Thymus (tissue), 11 donors: ENCODE data around the gene CTCFL. TPM values are rescaled to one million over a fixed set of nuclear protein-coding genes. Genes with fewer than 3 reads are reported as not detected.

Experiments used
- DNase-seq, 9 donors: peaks; one replicate each; pipeline ENCODE4 v3.0.0-alpha.2; 2013; ENCODE audit warnings: low spot score in 9 of 9, low read depth in 6 of 9, missing footprints in 1 of 9
- H3K27ac ChIP-seq, 2 donors: one replicate each; pipeline ENCODE4 v1.5.1; 2013; ENCODE audit warnings: control low read depth in 1 of 2, low read depth in 1 of 2, low read length in 1 of 2, mild to moderate bottlenecking in 1 of 2, moderate library complexity in 1 of 2
- H3K27me3 ChIP-seq, 2 donors: one replicate each; pipeline ENCODE4 v1.5.1; 2013; ENCODE audit warnings: low read length in 1 of 2; ENCODE audit not compliant: control insufficient read depth in 2 of 2, insufficient read depth in 1 of 2
- H3K36me3 ChIP-seq, 2 donors: one replicate each; pipeline ENCODE4 v1.5.1; 2013; ENCODE audit warnings: low read length in 1 of 2, mild to moderate bottlenecking in 1 of 2, moderate library complexity in 1 of 2; ENCODE audit not compliant: control insufficient read depth in 2 of 2, insufficient read depth in 2 of 2
- H3K4me1 ChIP-seq, 2 donors: one replicate each; pipeline ENCODE4 v1.5.1; 2013; ENCODE audit warnings: low read length in 2 of 2; ENCODE audit not compliant: control insufficient read depth in 2 of 2, insufficient read depth in 2 of 2
- H3K4me3 ChIP-seq, 2 donors: one replicate each; pipeline ENCODE4 v1.5.1; 2013; ENCODE audit warnings: low read length in 2 of 2, control low read depth in 1 of 2, mild to moderate bottlenecking in 1 of 2
- H3K9me3 ChIP-seq, 2 donors: one replicate each; pipeline ENCODE4 v1.5.1; 2013; ENCODE audit warnings: low read length in 1 of 2, mild to moderate bottlenecking in 1 of 2; ENCODE audit not compliant: control insufficient read depth in 2 of 2, insufficient read depth in 1 of 2
- WGBS: extraction: QIAGEN DNeasy Blood & Tissue Kit; methylation state at CpG from one replicate; pipeline ENCODE4 v1.1.7; 2013; 5-methylcytosine and 5-hydroxymethylcytosine counted together
- polyA plus RNA-seq: library from polyadenylated mRNA; stranded (reverse); fragments of 200-250 nt; gene quantifications from one replicate; pipeline ENCODE4 v1.2.3, GENCODE V29; 2013
- total RNA-seq: library from RNA; stranded (reverse); fragments of 120-200 nt; gene quantifications from one replicate; pipeline ENCODE4 v1.2.4, GENCODE V29; 2013
- donor health status: healthy.

The CTCFL gene
- total and polyA plus RNA-seq, 2 donors = 0.05 to 0.07 TPM

DNA sequence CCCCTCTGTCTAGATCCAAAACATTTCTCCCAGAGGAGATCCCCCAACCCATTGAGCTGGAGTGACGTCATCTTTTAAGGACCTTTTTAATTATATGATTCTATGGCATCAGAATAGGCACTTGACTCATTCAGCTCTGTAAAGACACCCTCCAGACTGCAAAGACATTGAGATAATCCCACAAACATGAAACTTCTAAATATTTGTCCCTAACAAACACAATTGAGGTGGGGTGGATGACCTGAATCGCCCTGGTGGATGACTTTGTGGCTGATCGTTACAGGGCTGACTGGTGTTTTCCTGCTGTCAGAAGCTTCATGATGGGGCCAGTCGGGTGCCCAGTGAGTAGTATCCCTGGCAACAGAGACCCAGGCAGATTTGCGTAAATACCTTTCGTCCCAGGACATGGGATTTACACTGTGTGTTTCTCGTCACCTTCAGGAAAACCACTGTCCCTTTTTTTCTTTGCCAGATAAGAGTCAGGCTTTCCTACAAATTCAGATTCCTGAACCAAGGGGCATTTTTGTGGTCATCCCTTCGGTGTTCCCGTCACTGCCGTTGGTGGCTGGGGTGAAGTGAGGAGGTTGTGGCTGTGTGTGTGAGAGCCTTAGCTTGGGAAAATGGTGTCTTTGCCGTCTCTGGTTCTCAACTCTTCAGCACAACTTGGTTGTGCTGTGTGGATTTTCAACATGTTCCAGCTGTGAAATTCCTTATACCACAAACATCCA lies 30.7 kb upstream of the CTCFL start:
- 75% methylated on average over 11 of the region's 11 CpGs for WGBS
- no peak for DNase-seq
- Histone ChIP-seq H3K27me3 (peaks cover 0 to 3% of the 10 kb centered on the region in 2 donors), H3K4me3 (no peak overlapping the region), H3K9me3 (no peaks in the 10 kb centered on the region), H3K27ac (no peak overlapping the region), H3K36me3 (no peaks in the 10 kb centered on the region), H3K4me1 (no peaks in the 10 kb centered on the region)

DNA sequence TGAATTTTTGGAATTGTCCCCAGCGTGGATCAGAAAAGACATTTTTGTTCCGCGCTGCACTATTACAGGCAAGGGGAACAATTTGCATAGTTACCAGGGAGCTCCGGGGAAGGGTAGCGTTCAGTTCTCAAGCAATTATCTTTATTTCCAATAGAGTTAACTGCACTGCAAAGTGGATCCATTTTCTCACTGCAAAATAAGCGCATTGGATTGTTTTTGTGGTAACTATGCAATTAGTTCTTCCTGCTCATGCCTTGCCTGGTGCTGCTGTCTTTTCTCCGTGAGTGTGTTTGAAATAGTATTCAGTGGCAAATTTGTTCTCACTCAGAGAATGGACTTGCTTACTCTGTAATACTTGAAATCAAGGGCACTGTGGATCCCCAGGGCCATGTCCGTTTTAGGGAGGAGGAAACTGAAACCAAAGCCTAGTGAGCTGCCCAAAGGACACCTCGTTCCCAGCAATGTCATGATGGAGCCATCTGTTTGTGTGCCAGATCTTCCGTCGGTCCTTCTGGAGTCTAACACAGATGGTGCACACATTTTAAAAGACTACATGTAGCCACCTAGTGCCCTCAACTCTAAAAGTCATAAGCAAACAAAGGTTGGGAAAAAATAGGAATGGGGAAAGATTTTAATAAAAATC lies 28.6 kb upstream of the CTCFL start:
- Histone ChIP-seq H3K27ac (no peak overlapping the region), H3K4me1 (no peaks in the 10 kb centered on the region), H3K4me3 (no peak overlapping the region), H3K27me3 (peaks cover 0 to 3% of the 10 kb centered on the region in 2 donors), H3K9me3 (no peaks in the 10 kb centered on the region), H3K36me3 (no peaks in the 10 kb centered on the region)
- WGBS = 93% methylated on average over 11 of the region's 11 CpGs
- DNase-seq = no peak

DNA sequence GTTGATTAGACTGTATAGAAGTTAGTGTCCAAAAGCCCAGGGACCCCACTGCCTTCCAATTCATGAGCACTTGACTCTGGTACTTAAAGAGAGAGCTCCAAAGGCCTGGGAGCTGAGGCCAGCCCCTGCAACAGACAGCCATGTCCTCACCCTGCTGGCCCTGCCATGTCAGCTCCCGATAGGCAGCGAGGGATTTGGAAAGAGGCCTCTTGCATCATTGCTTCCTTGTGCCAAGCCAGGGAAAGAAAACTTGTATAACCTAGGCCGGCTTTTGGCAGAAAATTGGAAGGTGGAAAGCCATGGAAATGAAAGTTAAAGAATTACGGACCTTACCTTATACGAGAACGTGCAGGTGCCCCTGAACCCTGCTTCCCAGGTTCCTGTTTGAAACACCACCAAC lies 27.5 kb upstream of the CTCFL start:
- H3K4me1 ChIP-seq = no peaks in the 10 kb centered on the region
- WGBS = 99% methylated on average over 6 of the region's 6 CpGs

DNA sequence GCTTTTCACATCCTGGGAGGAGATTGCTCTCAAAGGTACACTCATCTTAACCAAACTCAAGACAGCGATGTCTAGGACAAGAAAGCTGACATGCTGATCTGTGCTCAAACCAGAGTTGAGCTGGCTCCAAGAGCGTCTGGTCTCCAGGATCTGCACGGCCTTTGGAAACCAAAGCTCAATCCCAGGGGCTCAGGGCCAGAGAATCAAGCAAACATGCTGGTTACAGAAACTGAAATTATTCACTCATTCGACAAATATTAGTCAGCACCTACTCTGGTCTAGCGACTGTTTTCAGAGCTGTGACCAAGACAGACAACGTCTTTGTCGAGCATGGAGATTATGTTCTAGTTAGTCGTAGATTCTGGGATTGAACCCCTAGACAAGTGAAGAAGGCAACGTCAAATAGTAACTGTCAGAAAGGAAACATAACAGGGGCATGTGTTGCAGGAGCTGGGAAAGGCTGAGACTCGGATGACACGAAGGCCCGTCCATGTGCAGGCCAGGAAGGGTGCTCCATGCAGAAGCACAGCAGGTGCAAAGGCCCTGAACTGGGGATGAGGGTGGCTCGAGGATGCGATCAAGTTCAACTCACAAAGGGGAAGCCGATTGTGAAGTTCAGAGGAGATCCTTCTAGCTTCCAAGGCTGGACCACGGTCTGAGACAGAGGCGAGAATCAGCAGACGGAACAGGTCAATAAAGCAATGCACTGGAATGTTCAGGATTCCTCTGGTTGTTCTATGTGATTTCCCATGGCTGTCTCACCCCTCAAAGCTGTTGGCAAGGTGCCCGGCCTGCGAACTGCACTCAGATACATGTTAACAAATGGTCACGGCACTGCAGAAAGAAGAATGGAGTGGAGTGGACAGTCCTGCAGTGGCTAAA lies 23.5 kb upstream of the CTCFL start:
- H3K27ac ChIP-seq = peak overlapping the region; percentile 2 to 15
- 92% methylated on average over 21 of the region's 21 CpGs for WGBS
- DNase-seq = no peak

More for the DNA sequence above, 27.5 kb upstream of the CTCFL start:
- Histone ChIP-seq H3K9me3 (no peaks in the 10 kb centered on the region), H3K4me3 (no peak overlapping the region), H3K36me3 (no peaks in the 10 kb centered on the region), H3K27ac (no peak overlapping the region), H3K27me3 (peaks cover 0 to under 1% of the 10 kb centered on the region in 2 donors)
- no peak for DNase-seq

DNA sequence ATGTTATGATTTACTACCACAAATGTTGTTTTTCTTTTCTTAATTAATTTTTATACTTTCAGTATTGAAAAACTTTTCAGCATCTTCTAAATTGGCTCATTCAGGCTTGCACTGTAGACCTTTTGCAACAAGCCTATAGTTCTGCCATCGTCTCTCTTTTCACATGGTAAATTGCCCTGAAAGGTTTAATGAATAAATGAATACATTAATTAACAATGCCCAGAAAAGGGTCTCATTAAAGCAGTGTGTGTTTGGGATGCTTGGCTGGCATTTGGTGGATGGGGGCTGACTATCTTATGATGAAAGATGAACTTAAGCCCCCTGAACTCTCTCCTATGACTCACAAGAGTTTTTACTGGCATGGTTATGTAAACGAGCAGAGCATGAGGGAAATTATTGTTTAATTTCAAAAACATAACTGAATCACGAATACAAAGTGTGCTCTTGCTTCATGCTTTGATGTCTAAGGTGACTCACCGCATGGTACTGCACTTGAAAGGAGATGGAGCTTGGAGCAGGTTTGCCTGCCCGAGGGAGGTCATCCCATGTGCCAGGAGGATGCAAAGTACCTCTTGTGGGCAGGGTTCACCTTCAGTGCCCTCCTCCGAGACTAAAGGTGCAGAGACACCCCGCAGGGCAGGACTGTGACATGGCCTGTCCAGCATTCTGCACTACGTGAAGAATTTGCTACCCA lies 22.2 kb upstream of the CTCFL start:
- Histone ChIP-seq H3K4me1 (no peaks in the 10 kb centered on the region), H3K27ac (no peak overlapping the region)
- WGBS = 91% methylated on average over 8 of the region's 8 CpGs

More for the DNA sequence above, 23.5 kb upstream of the CTCFL start:
- H3K4me3 ChIP-seq = no peak overlapping the region
- no peaks in the 10 kb centered on the region for H3K9me3 ChIP-seq
- H3K4me1 ChIP-seq = no peaks in the 10 kb centered on the region
- no peaks in the 10 kb centered on the region for H3K36me3 ChIP-seq
- H3K27me3 ChIP-seq = peaks cover 0 to 2% of the 10 kb centered on the region in 2 donors

DNA sequence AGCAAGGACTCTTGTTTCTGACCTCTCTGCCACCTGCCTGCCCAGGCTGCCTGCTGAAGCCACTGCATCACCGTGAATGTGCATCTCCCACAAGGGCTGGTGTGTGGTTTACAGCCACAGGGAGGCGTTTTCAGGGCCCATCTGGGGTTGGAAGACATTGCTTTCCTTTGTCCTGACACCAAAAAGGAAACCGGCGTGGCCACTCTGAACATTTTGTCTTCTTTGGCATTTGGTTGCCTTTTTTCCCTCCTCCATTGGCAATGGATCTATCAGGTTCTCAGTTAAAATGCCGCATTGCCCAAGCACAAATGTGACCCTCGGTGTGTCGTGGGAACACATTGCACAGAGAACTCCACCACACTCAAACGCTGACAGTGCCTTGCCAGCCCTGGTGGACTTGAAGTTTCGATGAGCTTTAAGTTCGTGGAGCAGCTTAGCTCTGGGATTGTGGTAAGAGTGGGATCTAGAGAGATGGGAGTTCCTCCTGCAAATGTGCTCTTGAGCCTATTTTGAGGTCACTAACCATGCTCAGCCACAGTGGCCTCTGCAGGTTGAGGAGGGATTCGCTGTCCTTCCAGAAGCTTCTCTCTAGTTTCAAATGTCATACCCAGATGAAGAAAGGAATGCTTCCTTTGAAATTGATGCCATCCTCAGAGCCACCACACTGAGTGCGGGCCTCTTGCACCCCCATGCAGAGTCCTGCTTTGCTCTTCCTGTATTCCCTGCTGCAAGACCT lies 21.2 kb upstream of the CTCFL start:
- no peaks in the 10 kb centered on the region for H3K4me1 ChIP-seq

More for the DNA sequence above, 22.2 kb upstream of the CTCFL start:
- no peak for DNase-seq
- H3K4me3 ChIP-seq = no peak overlapping the region
- no peaks in the 10 kb centered on the region for H3K9me3 ChIP-seq
- H3K36me3 ChIP-seq = no peaks in the 10 kb centered on the region
- H3K27me3 ChIP-seq = peaks cover 0 to 2% of the 10 kb centered on the region in 2 donors

DNA sequence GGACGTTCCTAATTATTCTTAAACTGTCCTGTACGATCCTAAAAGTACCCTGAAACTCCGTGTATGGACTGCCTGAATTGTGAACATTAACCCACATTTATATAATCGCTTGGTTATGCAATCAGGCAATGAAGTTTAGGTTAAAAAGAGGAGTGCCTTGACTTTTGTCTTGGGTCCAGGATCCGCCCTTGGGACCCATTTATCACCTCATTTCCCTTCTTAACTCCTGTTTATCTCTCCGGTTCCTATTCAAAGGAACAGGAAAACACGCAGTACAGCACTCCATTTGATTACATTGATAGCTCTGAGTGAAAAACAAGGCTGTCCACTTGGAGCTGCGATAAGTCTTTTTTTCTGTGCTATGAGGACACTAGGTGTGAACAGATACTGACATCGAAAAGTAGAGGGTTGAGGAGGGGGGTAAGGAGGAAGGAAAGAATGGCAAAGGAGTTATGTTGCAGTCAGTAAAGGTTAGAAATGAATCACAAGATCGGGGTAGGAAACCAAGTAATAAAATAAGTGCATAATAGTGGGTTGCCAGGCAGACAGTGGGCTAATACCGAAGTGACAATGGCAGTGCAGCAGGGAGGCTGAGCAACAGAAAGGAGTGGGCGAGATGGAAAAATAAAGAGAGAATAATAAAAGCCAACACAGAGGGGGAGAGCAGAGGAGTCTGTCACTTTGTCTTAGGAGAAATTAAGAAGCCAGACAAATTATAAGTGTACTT lies 20.1 kb upstream of the CTCFL start:
- Histone ChIP-seq H3K36me3 (no peaks in the 10 kb centered on the region), H3K9me3 (no peaks in the 10 kb centered on the region), H3K27me3 (peaks cover 0 to 2% of the 10 kb centered on the region in 2 donors), H3K4me3 (no peak overlapping the region), H3K27ac (no peak overlapping the region), H3K4me1 (no peaks in the 10 kb centered on the region)
- DNase-seq = no peak
- WGBS = 73% methylated on average over 12 of the region's 12 CpGs

More for the DNA sequence above, 21.2 kb upstream of the CTCFL start:
- H3K36me3 ChIP-seq = no peaks in the 10 kb centered on the region
- no peak overlapping the region for H3K4me3 ChIP-seq
- WGBS = 88% methylated on average over 12 of the region's 12 CpGs
- H3K27me3 ChIP-seq = peaks cover 0 to 2% of the 10 kb centered on the region in 2 donors
- DNase-seq = no peak
- H3K27ac ChIP-seq = no peak overlapping the region
- H3K9me3 ChIP-seq = no peaks in the 10 kb centered on the region

DNA sequence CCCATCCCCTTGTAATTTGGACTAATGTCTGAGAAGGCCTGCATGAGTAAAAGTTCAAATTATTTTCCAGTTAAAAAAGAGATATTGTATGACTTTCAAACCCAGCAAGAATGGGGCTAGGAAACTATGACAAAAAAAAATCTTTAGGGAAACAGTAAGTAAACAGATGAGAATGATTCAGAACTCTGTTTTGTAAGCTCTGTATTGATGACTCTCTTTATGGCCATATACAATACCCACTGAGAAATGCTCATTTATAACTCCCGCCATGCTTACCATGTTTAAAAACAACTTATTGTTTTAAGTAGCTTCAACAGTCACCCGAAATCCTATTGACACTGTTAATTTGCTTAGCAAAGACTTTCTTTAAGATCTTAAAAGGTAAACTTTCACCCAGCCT lies 18.8 kb upstream of the CTCFL start:
- 49% methylated on average over 2 of the region's 2 CpGs for WGBS
- no peaks in the 10 kb centered on the region for H3K36me3 ChIP-seq
- DNase-seq = no peak

More for the DNA sequence above, 18.8 kb upstream of the CTCFL start:
- Histone ChIP-seq H3K9me3 (no peaks in the 10 kb centered on the region), H3K4me1 (no peaks in the 10 kb centered on the region), H3K4me3 (no peak overlapping the region), H3K27me3 (peaks cover 0 to 2% of the 10 kb centered on the region in 2 donors), H3K27ac (no peak overlapping the region)
